Aorta (tissue), 5 donors: ENCODE measurements around the gene HLA-DMA. TPM values are rescaled to one million over a fixed set of nuclear protein-coding genes. Genes with fewer than 3 reads are reported as not detected.

Source experiments
- ATAC-seq: fragments of 200-7000 bp; cut with Tn5 transposase; one replicate; pipeline ENCODE4 v1.9.1; 2022; ENCODE audit warnings: moderate library complexity; ENCODE audit not compliant: low FRiP score
- DNase-seq, 2 donors: peaks; one replicate each; pipeline ENCODE4 v3.0.0-alpha.2; 2020
- H3K27ac ChIP-seq, 2 donors: one replicate each; pipeline ENCODE4 v1.5.1; 2013; ENCODE audit warnings: low read length in 2 of 2, mild to moderate bottlenecking in 2 of 2, moderate library complexity in 2 of 2, control low read depth in 1 of 2, inconsistent platforms in 1 of 2, low read depth in 1 of 2
- H3K27me3 ChIP-seq, 2 donors: one replicate each; pipeline ENCODE4 v1.6.1; 2013; ENCODE audit warnings: control low read depth in 1 of 2, low read length in 1 of 2, mild to moderate bottlenecking in 1 of 2, moderate library complexity in 1 of 2; ENCODE audit not compliant: insufficient read depth in 2 of 2, control insufficient read depth in 1 of 2
- H3K36me3 ChIP-seq, 2 donors: one replicate each; pipeline ENCODE4 v1.6.1; 2013; ENCODE audit warnings: control low read depth in 1 of 2, low read length in 1 of 2, mild to moderate bottlenecking in 1 of 2; ENCODE audit not compliant: insufficient read depth in 2 of 2, control insufficient read depth in 1 of 2
- H3K4me1 ChIP-seq, 2 donors: one replicate each; pipeline ENCODE4 v1.6.1; 2013; ENCODE audit warnings: low read length in 2 of 2, control low read depth in 1 of 2, mild to moderate bottlenecking in 1 of 2, moderate library complexity in 1 of 2; ENCODE audit not compliant: insufficient read depth in 2 of 2, control insufficient read depth in 1 of 2
- H3K4me3 ChIP-seq, 2 donors: one replicate each; pipeline ENCODE4 v1.5.1; 2013; ENCODE audit warnings: low read length in 2 of 2, control low read depth in 1 of 2, mild to moderate bottlenecking in 1 of 2
- H3K9me3 ChIP-seq: one replicate; pipeline ENCODE4 v1.6.1; 2013; ENCODE audit warnings: mild to moderate bottlenecking, low read length; ENCODE audit not compliant: control insufficient read depth
- WGBS, 2 donors: extraction: QIAGEN DNeasy Blood & Tissue Kit; methylation state at CpG; one replicate each; pipeline ENCODE4 v1.1.7; 2013; 5-methylcytosine and 5-hydroxymethylcytosine counted together
- intact Hi-C, 2 donors: fragments of 100-400 bp; cut with DNase I; formaldehyde crosslinking; loops; one replicate each; pipeline versions ENCODE4 v1.14.2 to v1.15.0; 2022
- polyA plus RNA-seq, 2 donors: library from polyadenylated mRNA; stranded (reverse); fragments of 200-250 nt; gene quantifications; one replicate each; pipeline ENCODE4 v1.2.3, GENCODE V29; 2013
- total RNA-seq, 2 donors: library from RNA; stranded (reverse); fragmentation: NEBNext Ultra II Directional; extraction: Animal tissue kit (Norgen Biotek cat#: 25700); gene quantifications; one replicate each; pipeline ENCODE4 v1.2.1, GENCODE V29; 2021
- donor health status: healthy with polysubstance abuse.
- donor health status: Bipolar disorder and iron deficiency.
- donor health status: DM: no; HTN: no; CAD: no.
- donor health status: DM: no; HTN: no; CAD: no.
- donor health status: DM: yes; HTN: yes; CAD: no.

The HLA-DMA gene
- total and polyA plus RNA-seq, 4 donors = 9.8 to 109 (median 35.1) TPM

DNA sequence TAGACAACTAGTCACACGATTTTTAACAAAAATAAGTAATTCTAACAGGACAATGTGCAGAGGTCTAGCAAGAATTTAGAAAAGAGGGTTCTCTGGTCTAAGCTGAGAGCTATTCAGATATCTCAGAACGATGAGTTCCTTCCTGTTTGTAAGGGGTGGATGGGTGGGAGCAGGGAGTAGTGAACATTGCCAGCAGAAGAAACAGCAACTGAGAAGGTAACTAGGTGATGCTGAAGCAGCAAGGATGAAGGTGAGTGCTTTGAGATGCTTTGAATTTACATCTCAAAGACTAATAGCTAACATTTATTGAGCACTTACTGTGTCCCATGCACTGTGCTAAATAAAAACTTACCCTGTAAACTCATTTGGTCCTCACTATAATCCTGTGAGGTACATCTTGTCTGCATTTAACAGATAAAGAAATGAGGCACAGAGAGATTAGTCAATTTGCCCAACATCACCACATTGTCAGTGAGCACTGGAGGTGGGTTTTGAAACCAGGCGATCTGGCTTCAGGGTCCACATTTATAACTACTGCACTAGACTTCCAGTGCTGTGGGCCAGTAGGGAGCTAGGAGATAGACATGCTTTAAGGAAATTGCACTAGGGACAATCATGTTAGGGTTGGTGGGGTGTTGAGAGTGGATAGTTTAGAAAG, 31.2 kb upstream of the HLA-DMA start:
- Histone ChIP-seq H3K9me3 (no peaks in the 10 kb centered on the region), H3K27me3 (no peaks in the 10 kb centered on the region), H3K4me3 (no peak overlapping the region), H3K27ac (no peak overlapping the region), H3K36me3 (peaks cover 0 to 6% of the 10 kb centered on the region in 2 donors), H3K4me1 (no peaks in the 10 kb centered on the region)
- WGBS, 2 donors = 42 to 53% methylated on average over 3 of the region's 3 CpGs
- no peak for DNase-seq
- no peak for ATAC-seq
- intact Hi-C loops = loop anchor here in 1 of 2 donors (2.0 kb wide), 1 partner anchor 97 kb away; no protein-coding TSS in a partner anchor

DNA sequence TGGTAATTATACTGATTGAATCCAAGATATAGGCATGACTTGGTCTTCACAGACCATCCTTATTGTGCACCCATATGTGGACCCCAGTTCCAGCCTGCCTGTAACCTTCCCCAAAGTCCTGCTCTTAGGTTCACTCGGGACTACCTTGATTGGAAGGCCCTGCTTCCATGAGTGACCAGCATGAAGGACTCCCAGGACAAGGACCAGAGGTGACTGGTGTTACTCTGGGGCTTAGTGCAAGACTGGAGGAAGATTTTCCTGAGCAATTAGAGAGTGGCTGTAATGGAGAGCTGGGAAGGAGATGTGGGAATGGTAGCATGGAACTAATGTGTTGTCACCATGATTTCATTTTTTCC, 30.6 kb upstream of the HLA-DMA start:
- Histone ChIP-seq H3K27ac (no peak overlapping the region), H3K4me3 (no peak overlapping the region), H3K9me3 (no peaks in the 10 kb centered on the region), H3K36me3 (peaks cover 5 to 9% of the 10 kb centered on the region in 2 donors), H3K27me3 (no peaks in the 10 kb centered on the region), H3K4me1 (no peaks in the 10 kb centered on the region)
- 71 to 81% methylated on average over 1 of the region's 1 CpG for WGBS, 2 donors
- intact Hi-C loops = no loop called here
- DNase-seq (no peak), ATAC-seq (no peak)

DNA sequence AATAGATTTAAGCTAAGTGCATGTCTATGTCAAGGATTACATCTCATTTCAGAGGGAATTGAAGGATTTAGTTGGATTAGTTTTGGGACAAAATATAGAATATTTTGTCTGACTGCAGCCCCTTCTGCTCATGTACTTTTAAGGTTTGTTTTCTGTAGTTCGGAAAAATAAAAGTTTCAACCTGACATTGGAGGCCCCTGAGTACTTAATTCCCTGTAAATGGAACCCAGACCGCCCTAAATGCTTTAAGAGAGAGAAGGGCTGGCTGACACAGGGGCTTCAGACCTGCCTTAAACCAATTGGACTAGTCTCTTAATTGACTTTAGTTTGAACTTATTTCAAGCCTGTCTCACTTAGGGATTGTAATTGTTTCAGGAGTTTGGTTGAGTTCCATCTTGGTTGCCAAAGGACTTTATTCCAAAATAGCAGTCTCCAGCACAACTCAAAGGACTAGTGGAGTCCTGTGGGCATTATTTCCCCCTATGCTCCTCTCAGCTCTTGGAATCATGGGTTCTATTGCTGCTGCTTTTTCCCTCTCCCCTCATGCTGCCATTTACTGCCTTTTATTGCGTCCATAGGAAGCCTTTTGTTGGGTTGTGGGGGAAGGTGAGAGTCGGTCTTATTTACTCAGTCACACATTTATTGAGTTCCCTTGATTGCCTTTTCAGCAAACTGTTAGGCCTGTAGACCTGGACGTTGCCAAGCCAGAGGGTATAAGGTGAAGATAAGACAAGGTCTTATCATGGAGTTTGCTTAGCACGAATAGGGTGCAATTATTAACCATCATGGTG, 30.0 kb upstream of the HLA-DMA start:
- intact Hi-C loops = no loop called here
- no peak overlapping the region for H3K4me3 ChIP-seq
- H3K36me3 ChIP-seq = peaks cover 5 to 9% of the 10 kb centered on the region in 2 donors
- H3K27ac ChIP-seq = no peak overlapping the region
- no peaks in the 10 kb centered on the region for H3K27me3 ChIP-seq
- DNase-seq (no peak), ATAC-seq (no peak)
- no peaks in the 10 kb centered on the region for H3K4me1 ChIP-seq
- no peaks in the 10 kb centered on the region for H3K9me3 ChIP-seq
- WGBS, 2 donors = 33 to 38% methylated on average over 6 of the region's 6 CpGs

DNA sequence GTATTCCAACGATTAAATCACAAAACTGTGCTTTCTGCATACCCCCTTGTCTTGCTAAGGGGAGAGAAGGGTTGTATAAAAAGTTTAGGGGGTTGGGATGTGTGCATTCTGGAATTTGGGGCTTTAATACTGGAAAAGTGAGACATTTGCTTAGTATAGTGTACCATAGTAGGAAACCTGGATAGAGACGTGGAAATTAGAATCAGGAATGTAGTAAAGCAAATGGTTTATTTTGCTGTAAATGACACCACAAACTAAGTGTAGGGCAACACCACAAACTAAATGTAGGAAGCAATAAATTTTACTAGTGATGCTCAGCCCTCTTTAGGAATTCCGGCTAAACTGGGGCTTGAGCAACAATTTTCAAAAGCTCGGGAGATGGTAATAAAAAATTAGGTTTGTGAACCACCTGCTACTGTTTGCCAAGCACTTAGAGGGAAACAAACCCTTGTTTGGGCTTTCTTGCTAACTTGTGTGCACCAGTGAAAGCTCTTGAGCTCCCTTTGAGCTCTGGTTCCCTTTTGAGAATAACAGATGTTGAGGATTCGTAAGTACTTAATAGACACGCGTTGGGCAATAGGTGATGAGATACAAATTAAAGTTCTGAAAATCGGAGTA, 29.3 kb upstream of the HLA-DMA start:
- ATAC-seq = no peak
- H3K4me1 ChIP-seq = no peaks in the 10 kb centered on the region

DNA sequence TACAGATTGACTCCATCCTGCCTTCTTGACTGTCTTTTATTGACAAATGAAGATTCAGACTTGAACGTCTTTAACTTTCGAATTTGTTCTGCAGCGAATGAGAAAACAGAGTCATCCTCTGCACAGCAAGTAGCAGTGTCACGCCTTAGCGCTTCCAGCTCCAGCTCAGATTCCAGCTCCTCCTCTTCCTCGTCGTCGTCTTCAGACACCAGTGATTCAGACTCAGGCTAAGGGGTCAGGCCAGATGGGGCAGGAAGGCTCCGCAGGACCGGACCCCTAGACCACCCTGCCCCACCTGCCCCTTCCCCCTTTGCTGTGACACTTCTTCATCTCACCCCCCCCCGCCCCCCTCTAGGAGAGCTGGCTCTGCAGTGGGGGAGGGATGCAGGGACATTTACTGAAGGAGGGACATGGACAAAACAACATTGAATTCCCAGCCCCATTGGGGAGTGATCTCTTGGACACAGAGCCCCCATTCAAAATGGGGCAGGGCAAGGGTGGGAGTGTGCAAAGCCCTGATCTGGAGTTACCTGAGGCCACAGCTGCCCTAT, 27.7 kb upstream of the HLA-DMA start:
- Histone ChIP-seq H3K27me3 (no peaks in the 10 kb centered on the region), H3K9me3 (no peaks in the 10 kb centered on the region), H3K4me1 (no peaks in the 10 kb centered on the region), H3K4me3 (no peak overlapping the region), H3K36me3 (peaks cover 10 to 23% of the 10 kb centered on the region in 2 donors), H3K27ac (no peak overlapping the region)
- no peak for ATAC-seq
- DNase-seq = no peak
- intact Hi-C loops = no loop called here
- WGBS, 2 donors = 65 to 68% methylated on average over 11 of the region's 11 CpGs

More for the DNA sequence above, 29.3 kb upstream of the HLA-DMA start:
- no peaks in the 10 kb centered on the region for H3K27me3 ChIP-seq
- 39 to 41% methylated on average over 8 of the region's 8 CpGs for WGBS, 2 donors
- H3K27ac ChIP-seq = no peak overlapping the region
- intact Hi-C loops = no loop called here
- H3K4me3 ChIP-seq = no peak overlapping the region
- H3K9me3 ChIP-seq = no peaks in the 10 kb centered on the region
- H3K36me3 ChIP-seq = peaks cover 10 to 14% of the 10 kb centered on the region in 2 donors
- no peak for DNase-seq

DNA sequence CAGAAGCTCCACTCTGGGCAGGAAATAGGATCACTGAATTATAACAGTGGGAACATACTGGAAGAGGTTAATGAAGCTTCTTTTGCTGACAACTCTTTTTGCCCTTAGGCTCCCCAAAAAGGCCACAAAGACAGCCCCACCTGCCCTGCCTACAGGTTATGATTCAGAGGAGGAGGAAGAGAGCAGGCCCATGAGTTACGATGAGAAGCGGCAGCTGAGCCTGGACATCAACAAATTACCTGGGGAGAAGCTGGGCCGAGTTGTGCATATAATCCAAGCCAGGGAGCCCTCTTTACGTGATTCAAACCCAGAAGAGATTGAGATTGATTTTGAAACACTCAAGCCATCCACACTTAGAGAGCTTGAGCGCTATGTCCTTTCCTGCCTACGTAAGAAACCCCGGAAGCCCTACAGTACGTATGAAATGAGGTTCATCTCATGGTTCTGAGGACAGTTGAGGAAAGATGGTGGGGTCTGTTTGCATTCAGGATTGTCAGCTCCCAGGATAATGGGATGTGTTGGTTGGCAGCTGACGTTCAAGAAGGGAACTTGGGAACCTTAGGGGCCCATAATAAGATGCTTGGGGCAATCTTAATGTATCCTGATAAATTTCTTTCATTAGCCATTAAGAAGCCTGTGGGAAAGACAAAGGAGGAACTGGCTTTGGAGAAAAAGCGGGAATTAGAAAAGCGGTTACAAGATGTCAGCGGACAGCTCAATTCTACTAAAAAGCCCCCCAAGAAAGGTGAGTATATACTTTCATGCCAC, 27.0 kb upstream of the HLA-DMA start:
- H3K27ac ChIP-seq = no peak overlapping the region
- ATAC-seq (no peak), DNase-seq (no peak)
- H3K4me3 ChIP-seq = no peak overlapping the region
- no peaks in the 10 kb centered on the region for H3K4me1 ChIP-seq
- 82 to 83% methylated on average over 12 of the region's 12 CpGs for WGBS, 2 donors
- H3K36me3 ChIP-seq = peaks cover 10 to 24% of the 10 kb centered on the region in 2 donors
- H3K9me3 ChIP-seq = no peaks in the 10 kb centered on the region
- intact Hi-C loops = loop anchor here in 1 of 2 donors (10.0 kb wide), 1 partner anchor 785 kb away; the partner anchor contains the start of genes GPSM3 and PBX2
- no peaks in the 10 kb centered on the region for H3K27me3 ChIP-seq

DNA sequence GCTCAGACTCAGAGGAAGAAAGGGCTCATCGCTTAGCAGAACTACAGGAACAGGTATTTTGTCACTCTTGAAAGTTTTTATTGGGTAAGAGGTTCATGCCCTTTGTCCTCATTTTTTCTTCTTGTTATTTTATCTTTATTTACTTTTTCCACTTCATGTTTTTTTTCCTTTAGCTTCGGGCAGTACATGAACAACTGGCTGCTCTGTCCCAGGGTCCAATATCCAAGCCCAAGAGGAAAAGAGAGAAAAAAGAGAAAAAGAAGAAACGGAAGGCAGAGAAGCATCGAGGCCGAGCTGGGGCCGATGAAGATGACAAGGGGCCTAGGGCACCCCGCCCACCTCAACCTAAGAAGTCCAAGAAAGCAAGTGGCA, 25.0 kb upstream of the HLA-DMA start:
- intact Hi-C loops = loop anchor here in 1 of 2 donors (10.0 kb wide), 1 partner anchor 783 kb away; the partner anchor contains the start of genes GPSM3 and PBX2
- no peaks in the 10 kb centered on the region for H3K27me3 ChIP-seq
- H3K36me3 ChIP-seq = peaks cover 10 to 28% of the 10 kb centered on the region in 2 donors
- WGBS, 2 donors = 49 to 50% methylated on average over 7 of the region's 7 CpGs
- no peak overlapping the region for H3K27ac ChIP-seq
- ATAC-seq (no peak), DNase-seq (no peak)
- no peak overlapping the region for H3K4me3 ChIP-seq
- H3K4me1 ChIP-seq = no peaks in the 10 kb centered on the region
- H3K9me3 ChIP-seq = no peaks in the 10 kb centered on the region
